Measurements from ENCODE around the gene AP1S2.
A peak's percentile ranks its signal among the peaks of the same experiment; 100 is the strongest.

GRCh38 chrX:15903186-15903681, 48.6 kb upstream of the AP1S2 start:
- no peak for TF ChIP-seq CTCF (IDR thresholded peaks at IDR 0.05; ENCODE audit: insufficient read depth, low read length)
- TF ChIP-seq POLR2AphosphoS5 (IDR thresholded peaks at IDR 0.05; ENCODE audit: low read depth): no peak
- TF ChIP-seq REST (IDR thresholded peaks at IDR 0.05; ENCODE audit: insufficient replicate concordance, low read depth): no peak
- TF ChIP-seq GABPA (IDR thresholded peaks at IDR 0.05; ENCODE audit: low read depth): no peak
- TF ChIP-seq SPI1 (IDR thresholded peaks at IDR 0.05; ENCODE audit: borderline replicate concordance, low read depth): peak; percentile 80

Data from HL-60 (cell line).